HepG2 (cell line): ENCODE results near the gene BCL2L1. TPM values are rescaled to one million over a fixed set of nuclear protein-coding genes. Genes with fewer than 3 reads are reported as not detected.

Experiments used
- ATF4 ChIP-seq, 2 experiments: fragments of 450-650 bp in 1 of 2; sonication (generic) in 1 of 2; formaldehyde crosslinking; IDR thresholded peaks; 2 replicates each; pipeline versions ENCODE4 v1.5.0 to v1.8.0; 2020 to 2022; ENCODE audit warnings: mild to moderate bottlenecking in 1 of 2, missing genetic modification reagents in 1 of 2
- ATF7 ChIP-seq, 2 experiments: fragments of 450-650 bp in 1 of 2; sonication (generic) in 1 of 2; formaldehyde crosslinking in 1 of 2; IDR thresholded peaks; 2 replicates each; pipeline versions ENCODE4 v1.4.0 to v1.6.1; 2016 to 2020; ENCODE audit warnings: antibody characterized with exemption in 1 of 2, mild to moderate bottlenecking in 1 of 2, missing genetic modification reagents in 1 of 2
- CBX2 ChIP-seq, 2 experiments: fragments of 200-600 bp in 1 of 2; sonication (generic); formaldehyde crosslinking in 1 of 2; IDR thresholded peaks; 2 replicates each; pipeline versions ENCODE4 v1.7.0 to v1.8.1; 2018 to 2022; ENCODE audit warnings: low read depth in 2 of 2, low read length in 1 of 2, mild to moderate bottlenecking in 1 of 2, missing genetic modification reagents in 1 of 2
- DZIP1 ChIP-seq: sonication (generic); formaldehyde crosslinking; IDR thresholded peaks from 2 replicates; pipeline ENCODE4 v1.5.0; 2020; ENCODE audit warnings: mild to moderate bottlenecking, missing genetic modification reagents
- JUN ChIP-seq: sonication (generic); formaldehyde crosslinking; IDR thresholded peaks from 2 replicates; pipeline ENCODE4 v1.4.0; 2020; ENCODE audit warnings: mild to moderate bottlenecking, missing genetic modification reagents
- NFIC ChIP-seq: IDR thresholded peaks from 2 replicates; pipeline ENCODE4 v1.6.1; 2012; ENCODE audit warnings: mild to moderate bottlenecking, low read length, inconsistent platforms
- RAD51 ChIP-seq: fragments of 450-650 bp; IDR thresholded peaks from 2 replicates; pipeline ENCODE4 v1.6.1; 2016; ENCODE audit warnings: borderline replicate concordance
- RXRA ChIP-seq: sonication (generic); formaldehyde crosslinking; IDR thresholded peaks from 2 replicates; pipeline ENCODE4 v1.5.1; 2020; ENCODE audit warnings: missing genetic modification reagents
- TBX2 ChIP-seq: sonication (generic); formaldehyde crosslinking; IDR thresholded peaks from 2 replicates; pipeline ENCODE4 v1.5.0; 2020; ENCODE audit warnings: missing genetic modification reagents, mild to moderate bottlenecking, borderline replicate concordance
- TCF12 ChIP-seq, 2 experiments: fragments of 450-650 bp in 1 of 2; sonication (generic) in 1 of 2; formaldehyde crosslinking in 1 of 2; IDR thresholded peaks; 2 replicates each; pipeline versions ENCODE4 v1.6.1 to v1.8.0; 2017 to 2022; ENCODE audit warnings: antibody characterized with exemption in 1 of 2, mild to moderate bottlenecking in 1 of 2, missing genetic modification reagents in 1 of 2, moderate library complexity in 1 of 2
- TP53 ChIP-seq: sonication (generic); formaldehyde crosslinking; conservative IDR thresholded peaks from 2 replicates; pipeline ENCODE4 v1.4.0; 2020; ENCODE audit warnings: missing genetic modification reagents
- ZBTB42 ChIP-seq: sonication (generic); formaldehyde crosslinking; IDR thresholded peaks from 2 replicates; pipeline ENCODE4 v1.5.0; 2020; ENCODE audit warnings: mild to moderate bottlenecking, missing genetic modification reagents
- ZKSCAN8 ChIP-seq: IDR thresholded peaks from 2 replicates; pipeline ENCODE4 v1.6.1; 2016; ENCODE audit warnings: borderline replicate concordance, missing genetic modification reagents, missing compliant biosample characterization
- ZNF550 ChIP-seq: sonication (generic); formaldehyde crosslinking; IDR thresholded peaks from 2 replicates; pipeline ENCODE4 v1.4.0; 2020; ENCODE audit warnings: mild to moderate bottlenecking, missing genetic modification reagents, borderline replicate concordance
- ZNF572 ChIP-seq: sonication (generic); formaldehyde crosslinking; IDR thresholded peaks from 2 replicates; pipeline ENCODE4 v1.5.1; 2020; ENCODE audit warnings: mild to moderate bottlenecking, missing genetic modification reagents
- ZNF678 ChIP-seq: sonication (generic); formaldehyde crosslinking; IDR thresholded peaks from 2 replicates; pipeline ENCODE4 v1.4.0; 2020; ENCODE audit warnings: mild to moderate bottlenecking, missing genetic modification reagents
- ZNF879 ChIP-seq: sonication (generic); formaldehyde crosslinking; IDR thresholded peaks from 2 replicates; pipeline ENCODE4 v1.8.1; 2023; ENCODE audit warnings: missing genetic modification reagents
- polyA plus RNA-seq, 8 experiments: library from polyadenylated mRNA; depleted of rRNA in 3 of 8; stranded (reverse) in 7 of 8; unstranded in 1 of 8; fragments of >200 nt; fragmentation: Illumina TruSeq in 4 of 8; extraction: Trizol in 4 of 8; gene quantifications; 2 replicates each; pipeline versions ENCODE4 v1.2.1 to v1.2.3, GENCODE V29; 2011 to 2016; ENCODE audit warnings: low read depth in 4 of 8, missing spikeins in 1 of 8, mixed read lengths in 1 of 8; ENCODE audit not compliant: insufficient read depth in 1 of 8
- total RNA-seq, 5 experiments: library from RNA; depleted of rRNA; stranded (reverse); fragments of >200 nt; fragmentation: Illumina TruSeq; extraction: Trizol; gene quantifications; 2 replicates each; pipeline ENCODE4 v1.2.3, GENCODE V29; 2016; ENCODE audit warnings: low read depth in 1 of 5
- TF ChIP-seq, protein P1 (sequence below): IDR thresholded peaks from 2 replicates; pipeline ENCODE4 v1.6.1; 2016; ENCODE audit warnings: low read depth
- TF ChIP-seq, protein P2 (sequence below): sonication (generic); formaldehyde crosslinking; IDR thresholded peaks from 2 replicates; pipeline ENCODE4 v1.4.0; 2020; ENCODE audit warnings: missing genetic modification reagents

The BCL2L1 gene
- total and polyA plus RNA-seq, 2 of the 13 experiments (the other 11 are each of a cell fraction or from before 2014, with no cell fraction given): 164 to 258 TPM

- no peak for TF ChIP-seq NFIC
- TF ChIP-seq RAD51: no peak
- TF ChIP-seq JUN: peak; percentile 24; the same call in 1 of the 2 replicates
- 0 out of 2 replicates have a peak, but pooled peaks have one; percentile 94 for TF ChIP-seq ZNF879 (CRISPR knock-in tag)
- TF ChIP-seq, protein P1, sequence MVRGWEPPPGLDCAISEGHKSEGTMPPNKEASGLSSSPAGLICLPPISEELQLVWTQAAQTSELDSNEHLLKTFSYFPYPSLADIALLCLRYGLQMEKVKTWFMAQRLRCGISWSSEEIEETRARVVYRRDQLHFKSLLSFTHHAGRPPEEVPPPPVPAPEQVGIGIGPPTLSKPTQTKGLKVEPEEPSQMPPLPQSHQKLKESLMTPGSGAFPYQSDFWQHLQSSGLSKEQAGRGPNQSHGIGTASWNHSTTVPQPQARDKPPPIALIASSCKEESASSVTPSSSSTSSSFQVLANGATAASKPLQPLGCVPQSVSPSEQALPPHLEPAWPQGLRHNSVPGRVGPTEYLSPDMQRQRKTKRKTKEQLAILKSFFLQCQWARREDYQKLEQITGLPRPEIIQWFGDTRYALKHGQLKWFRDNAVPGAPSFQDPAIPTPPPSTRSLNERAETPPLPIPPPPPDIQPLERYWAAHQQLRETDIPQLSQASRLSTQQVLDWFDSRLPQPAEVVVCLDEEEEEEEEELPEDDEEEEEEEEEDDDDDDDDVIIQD: peak; percentile 28
- peak; percentile 65 for TF ChIP-seq ZBTB42
- TF ChIP-seq TP53 (CRISPR knock-in tag): peak; percentile 84
- TF ChIP-seq ATF7 (IDR thresholded peaks at IDR 0.05): no peak
- TF ChIP-seq ATF7 (CRISPR knock-in tag; IDR thresholded peaks at IDR 0.05): peak; percentile 65; the same call in 1 of the 2 replicates
- 0 out of 2 replicates have a peak, but pooled peaks have one; percentile 42 for TF ChIP-seq ZNF678
- TF ChIP-seq ZNF572: 0 out of 2 replicates have a peak, but pooled peaks have one; percentile 78
- peak; percentile 77 for TF ChIP-seq TBX2 (CRISPR knock-in tag)
- TF ChIP-seq DZIP1 (CRISPR knock-in tag): no peak
- peak; percentile 87; the same call in 1 of the 2 replicates for TF ChIP-seq ZNF550 (CRISPR knock-in tag)
- TF ChIP-seq CBX2 (IDR thresholded peaks at IDR 0.05; ENCODE audit: low read depth, low read length): no peak
- no peak for TF ChIP-seq CBX2 (CRISPR knock-in tag; IDR thresholded peaks at IDR 0.05; ENCODE audit: low read depth)
- TF ChIP-seq ATF4 (CRISPR knock-in tag; IDR thresholded peaks at IDR 0.05): peak in 1 of 2 experiments; percentile 70; a peak in 1 of 4 replicates
- no peak for TF ChIP-seq TCF12 (IDR thresholded peaks at IDR 0.05)
- peak; percentile 93 for TF ChIP-seq TCF12 (CRISPR knock-in tag; IDR thresholded peaks at IDR 0.05)
- peak; percentile 58 for TF ChIP-seq ZKSCAN8
- TF ChIP-seq, protein P2, sequence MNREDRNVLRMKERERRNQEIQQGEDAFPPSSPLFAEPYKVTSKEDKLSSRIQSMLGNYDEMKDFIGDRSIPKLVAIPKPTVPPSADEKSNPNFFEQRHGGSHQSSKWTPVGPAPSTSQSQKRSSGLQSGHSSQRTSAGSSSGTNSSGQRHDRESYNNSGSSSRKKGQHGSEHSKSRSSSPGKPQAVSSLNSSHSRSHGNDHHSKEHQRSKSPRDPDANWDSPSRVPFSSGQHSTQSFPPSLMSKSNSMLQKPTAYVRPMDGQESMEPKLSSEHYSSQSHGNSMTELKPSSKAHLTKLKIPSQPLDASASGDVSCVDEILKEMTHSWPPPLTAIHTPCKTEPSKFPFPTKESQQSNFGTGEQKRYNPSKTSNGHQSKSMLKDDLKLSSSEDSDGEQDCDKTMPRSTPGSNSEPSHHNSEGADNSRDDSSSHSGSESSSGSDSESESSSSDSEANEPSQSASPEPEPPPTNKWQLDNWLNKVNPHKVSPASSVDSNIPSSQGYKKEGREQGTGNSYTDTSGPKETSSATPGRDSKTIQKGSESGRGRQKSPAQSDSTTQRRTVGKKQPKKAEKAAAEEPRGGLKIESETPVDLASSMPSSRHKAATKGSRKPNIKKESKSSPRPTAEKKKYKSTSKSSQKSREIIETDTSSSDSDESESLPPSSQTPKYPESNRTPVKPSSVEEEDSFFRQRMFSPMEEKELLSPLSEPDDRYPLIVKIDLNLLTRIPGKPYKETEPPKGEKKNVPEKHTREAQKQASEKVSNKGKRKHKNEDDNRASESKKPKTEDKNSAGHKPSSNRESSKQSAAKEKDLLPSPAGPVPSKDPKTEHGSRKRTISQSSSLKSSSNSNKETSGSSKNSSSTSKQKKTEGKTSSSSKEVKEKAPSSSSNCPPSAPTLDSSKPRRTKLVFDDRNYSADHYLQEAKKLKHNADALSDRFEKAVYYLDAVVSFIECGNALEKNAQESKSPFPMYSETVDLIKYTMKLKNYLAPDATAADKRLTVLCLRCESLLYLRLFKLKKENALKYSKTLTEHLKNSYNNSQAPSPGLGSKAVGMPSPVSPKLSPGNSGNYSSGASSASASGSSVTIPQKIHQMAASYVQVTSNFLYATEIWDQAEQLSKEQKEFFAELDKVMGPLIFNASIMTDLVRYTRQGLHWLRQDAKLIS (CRISPR knock-in tag): peak; percentile 2; the same call in 1 of the 2 replicates
- TF ChIP-seq RXRA (CRISPR knock-in tag): peak; percentile 85
These were observed 831 bp upstream of the BCL2L1 start (continued) for GRCh38 chr20:31723319-31724078.
